ENCODE data around the gene CHIA. TPM values are rescaled to one million over a fixed set of nuclear protein-coding genes. Genes with fewer than 3 reads are reported as not detected.

CHIA gene
- 0.13 TPM in 1 of 2 replicates, not detected in the other for total RNA-seq

GRCh38 chr1:111290630-111291029 lies at the start of gene CHIA:
TSS of gene CHIA (plus strand) at chr1:111290851. CDS start at chr1:111310468, 19,617 bp downstream.

Small RNA genes lying within 50 kb of the gene (small RNA-seq; reads per million reads assigned to genes)
- not detected for gene AL356387.2

Other genes with a start within 250 kb of the CHIA start
- gene DRAM2, start 150.8 kb upstream of the CHIA start, total RNA-seq = 67.0 and 89.5 TPM in 2 replicates
- 59.6 and 79.4 TPM in 2 replicates for gene CEPT1, start 150.6 kb upstream of the CHIA start, total RNA-seq
- gene DENND2D, start 90.2 kb upstream of the CHIA start, total RNA-seq = 11.5 and 12.5 TPM in 2 replicates
- gene CHI3L2, start 63.1 kb upstream of the CHIA start, total RNA-seq = 86.8 and 128 TPM in 2 replicates
- gene OVGP1, start 136.9 kb downstream of the CHIA start, total RNA-seq = 0.52 and 0.76 TPM in 2 replicates
- 24.8 and 26.0 TPM in 2 replicates for gene WDR77, start 158.4 kb downstream of the CHIA start, total RNA-seq
- gene ATP5PB, start 158.6 kb downstream of the CHIA start, total RNA-seq = 342 and 364 TPM in 2 replicates
- 0.22 and 0.26 TPM in 2 replicates for gene C1orf162, start 183.1 kb downstream of the CHIA start, total RNA-seq
- not detected in 2 replicates for gene ADORA3, start 212.8 kb downstream of the CHIA start, total RNA-seq
- 0.13 and 0.54 TPM in 2 replicates for gene TMIGD3, start 212.8 kb downstream of the CHIA start, total RNA-seq

All from articular chondrocyte of knee joint (primary cell).